ENCODE data around the gene HELT. TPM values are rescaled to one million over a fixed set of nuclear protein-coding genes. Genes with fewer than 3 reads are reported as not detected.

HELT gene
- total and polyA plus RNA-seq, 2 experiments from 2014 or later, result not detected

GRCh38 chr4:185020863-185021761 is 2.8 kb downstream of the HELT start:
- in situ Hi-C loops (cut with MboI), result no loop called here
- TF ChIP-seq EZH2phosphoT487 (IDR thresholded peaks at IDR 0.05; ENCODE audit: insufficient read depth, low read depth) (no peak), EZH2 (IDR thresholded peaks at IDR 0.05; ENCODE audit: insufficient read depth, poor library complexity, severe bottlenecking) (no peak)
- no peak for DNase-seq
- no peaks in the 10 kb centered on the region for H3K9me2 ChIP-seq (ENCODE audit: insufficient read depth)
- no peak overlapping the region for H3K4me3 ChIP-seq
- no peak overlapping the region for H3K4me2 ChIP-seq (ENCODE audit: unreplicated experiment)
- H3K9me3 ChIP-seq (ENCODE audit: low read depth), result no peaks in the 10 kb centered on the region
- H4K20me1 ChIP-seq (ENCODE audit: insufficient read depth), result no peaks in the 10 kb centered on the region
- no peak overlapping the region for H2AFZ ChIP-seq
- no peak overlapping the region for H3K27ac ChIP-seq
- no peak overlapping the region for H3K9ac ChIP-seq
- H3F3A ChIP-seq (ENCODE audit: insufficient read depth), result no peaks in the 10 kb centered on the region
- WGBS, 2 experiments (ENCODE audit: low coverage in 1 of 2, low lambda C conversion rate in 2 of 2, missing lambda C conversion rate in 2 of 2), result 2% methylated on average over 55 of the region's 55 CpGs
- H3K4me1 ChIP-seq (ENCODE audit: insufficient read depth), result no peaks in the 10 kb centered on the region
- no peaks in the 10 kb centered on the region for H3K36me3 ChIP-seq (ENCODE audit: low read depth)
- H3K79me2 ChIP-seq (ENCODE audit: insufficient read depth), result no peaks in the 10 kb centered on the region
- H3K27me3 ChIP-seq (replicated peaks; ENCODE audit: insufficient read depth), result peaks cover 86% of the 10 kb centered on the region

- peaks cover 64% of the 10 kb centered on the region for H3K27me3 ChIP-seq (replicated peaks; ENCODE audit: insufficient read depth)
- no peaks in the 10 kb centered on the region for H3K9me3 ChIP-seq (ENCODE audit: low read depth)
- in situ Hi-C loops (cut with MboI), result no loop called here
- no peak for DNase-seq
- no peaks in the 10 kb centered on the region for H3K36me3 ChIP-seq (ENCODE audit: low read depth)
- H3K9me2 ChIP-seq (ENCODE audit: insufficient read depth), result no peaks in the 10 kb centered on the region
- no peaks in the 10 kb centered on the region for H3K4me1 ChIP-seq (ENCODE audit: insufficient read depth)
- no peak overlapping the region for H3K27ac ChIP-seq
- WGBS, 2 experiments (ENCODE audit: low coverage in 1 of 2, low lambda C conversion rate in 2 of 2, missing lambda C conversion rate in 2 of 2), result 26 to 28% methylated on average over 9 of the region's 9 CpGs
- no peaks in the 10 kb centered on the region for H4K20me1 ChIP-seq (ENCODE audit: insufficient read depth)
- H3K4me3 ChIP-seq, result no peak overlapping the region
- no peak overlapping the region for H2AFZ ChIP-seq
- H3K9ac ChIP-seq, result no peak overlapping the region
- H3F3A ChIP-seq (ENCODE audit: insufficient read depth), result no peaks in the 10 kb centered on the region
- no peak for TF ChIP-seq EZH2 (IDR thresholded peaks at IDR 0.05; ENCODE audit: insufficient read depth, poor library complexity, severe bottlenecking)
- no peak for TF ChIP-seq EZH2phosphoT487 (IDR thresholded peaks at IDR 0.05; ENCODE audit: insufficient read depth, low read depth)
- no peak overlapping the region for H3K4me2 ChIP-seq (ENCODE audit: unreplicated experiment)
- no peaks in the 10 kb centered on the region for H3K79me2 ChIP-seq (ENCODE audit: insufficient read depth)
Measured at GRCh38 chr4:185023471-185023870, 5.2 kb downstream of the HELT start.

GRCh38 chr4:185028625-185029024 is 10.3 kb downstream of the HELT start:
- Histone ChIP-seq H3K9me2 (ENCODE audit: insufficient read depth) (no peaks in the 10 kb centered on the region), H3K4me1 (ENCODE audit: insufficient read depth) (no peaks in the 10 kb centered on the region), H3F3A (ENCODE audit: insufficient read depth) (no peaks in the 10 kb centered on the region), H4K20me1 (ENCODE audit: insufficient read depth) (no peaks in the 10 kb centered on the region), H3K27ac (no peak overlapping the region), H3K4me3 (no peak overlapping the region), H3K79me2 (ENCODE audit: insufficient read depth) (no peaks in the 10 kb centered on the region), H3K36me3 (ENCODE audit: low read depth) (no peaks in the 10 kb centered on the region), H2AFZ (no peak overlapping the region), H3K9ac (no peak overlapping the region), H3K27me3 (replicated peaks; ENCODE audit: insufficient read depth) (peaks cover 53% of the 10 kb centered on the region), H3K9me3 (ENCODE audit: low read depth) (no peaks in the 10 kb centered on the region), H3K4me2 (ENCODE audit: unreplicated experiment) (no peak overlapping the region)
- TF ChIP-seq EZH2phosphoT487 (IDR thresholded peaks at IDR 0.05; ENCODE audit: insufficient read depth, low read depth) (no peak), EZH2 (IDR thresholded peaks at IDR 0.05; ENCODE audit: insufficient read depth, poor library complexity, severe bottlenecking) (no peak)
- DNase-seq, result no peak
- 77 to 78% methylated on average over 8 of the region's 8 CpGs for WGBS, 2 experiments (ENCODE audit: low coverage in 1 of 2, low lambda C conversion rate in 2 of 2, missing lambda C conversion rate in 2 of 2)
- in situ Hi-C loops (cut with MboI), result loop anchor here (25.0 kb wide), 1 partner anchor 1009 kb away; no protein-coding TSS in a partner anchor

GRCh38 chr4:185031611-185032010 is 13.3 kb downstream of the HELT start:
- Histone ChIP-seq H2AFZ (no peak overlapping the region), H3K4me3 (no peak overlapping the region), H3K4me1 (ENCODE audit: insufficient read depth) (no peaks in the 10 kb centered on the region), H3K79me2 (ENCODE audit: insufficient read depth) (no peaks in the 10 kb centered on the region), H3K27me3 (replicated peaks; ENCODE audit: insufficient read depth) (peaks cover 42% of the 10 kb centered on the region), H3K36me3 (ENCODE audit: low read depth) (no peaks in the 10 kb centered on the region), H3F3A (ENCODE audit: insufficient read depth) (no peaks in the 10 kb centered on the region), H4K20me1 (ENCODE audit: insufficient read depth) (no peaks in the 10 kb centered on the region), H3K9me2 (ENCODE audit: insufficient read depth) (no peaks in the 10 kb centered on the region), H3K4me2 (ENCODE audit: unreplicated experiment) (no peak overlapping the region), H3K27ac (no peak overlapping the region), H3K9ac (no peak overlapping the region), H3K9me3 (ENCODE audit: low read depth) (no peaks in the 10 kb centered on the region)
- in situ Hi-C loops (cut with MboI), result loop anchor here (25.0 kb wide), 1 partner anchor 1006 kb away; no protein-coding TSS in a partner anchor
- WGBS, 2 experiments (ENCODE audit: low coverage in 1 of 2, low lambda C conversion rate in 2 of 2, missing lambda C conversion rate in 2 of 2), result 15 to 22% methylated on average over 6 of the region's 6 CpGs
- TF ChIP-seq EZH2 (IDR thresholded peaks at IDR 0.05; ENCODE audit: insufficient read depth, poor library complexity, severe bottlenecking) (no peak), EZH2phosphoT487 (IDR thresholded peaks at IDR 0.05; ENCODE audit: insufficient read depth, low read depth) (no peak)
- DNase-seq, result no peak
